ENCODE data around the gene KIN.

KIN gene

DNA sequence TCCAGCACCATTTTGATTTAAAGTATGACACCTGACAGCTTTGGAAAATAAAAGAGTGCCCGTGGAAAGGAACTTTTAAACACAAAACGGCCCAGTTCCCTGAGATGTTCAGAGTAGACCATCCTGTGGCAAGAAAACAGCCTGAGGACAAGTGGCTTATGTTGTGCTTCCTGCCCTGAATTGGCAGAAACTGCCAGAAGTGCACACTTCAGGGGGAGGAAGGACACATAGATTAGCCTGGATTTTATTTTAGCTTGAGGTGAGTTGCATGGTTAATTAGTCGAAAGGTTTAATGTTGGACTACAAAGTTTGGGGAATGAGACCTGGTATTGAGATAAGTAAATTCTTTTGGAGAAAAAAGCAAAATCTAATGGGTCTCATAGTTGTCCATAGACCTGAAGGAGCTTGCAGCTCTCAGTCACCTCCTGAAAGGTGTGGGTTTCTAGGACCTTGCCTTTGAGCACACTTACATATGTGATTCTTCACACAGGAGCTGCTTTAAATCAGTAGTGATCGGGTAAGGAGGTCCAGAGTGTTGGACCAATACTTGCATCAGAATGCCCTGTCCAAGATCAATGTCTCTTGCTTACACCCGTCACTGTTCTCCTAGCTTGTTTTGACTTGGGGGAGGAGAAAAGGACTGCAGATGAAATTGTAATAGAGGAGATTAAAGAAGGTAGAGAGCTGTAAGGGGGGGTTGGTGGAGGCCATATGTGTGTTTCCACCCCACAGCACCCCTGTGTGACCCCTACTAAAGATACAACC is 79.8 kb downstream of the KIN start:
- TF ChIP-seq, protein P1, sequence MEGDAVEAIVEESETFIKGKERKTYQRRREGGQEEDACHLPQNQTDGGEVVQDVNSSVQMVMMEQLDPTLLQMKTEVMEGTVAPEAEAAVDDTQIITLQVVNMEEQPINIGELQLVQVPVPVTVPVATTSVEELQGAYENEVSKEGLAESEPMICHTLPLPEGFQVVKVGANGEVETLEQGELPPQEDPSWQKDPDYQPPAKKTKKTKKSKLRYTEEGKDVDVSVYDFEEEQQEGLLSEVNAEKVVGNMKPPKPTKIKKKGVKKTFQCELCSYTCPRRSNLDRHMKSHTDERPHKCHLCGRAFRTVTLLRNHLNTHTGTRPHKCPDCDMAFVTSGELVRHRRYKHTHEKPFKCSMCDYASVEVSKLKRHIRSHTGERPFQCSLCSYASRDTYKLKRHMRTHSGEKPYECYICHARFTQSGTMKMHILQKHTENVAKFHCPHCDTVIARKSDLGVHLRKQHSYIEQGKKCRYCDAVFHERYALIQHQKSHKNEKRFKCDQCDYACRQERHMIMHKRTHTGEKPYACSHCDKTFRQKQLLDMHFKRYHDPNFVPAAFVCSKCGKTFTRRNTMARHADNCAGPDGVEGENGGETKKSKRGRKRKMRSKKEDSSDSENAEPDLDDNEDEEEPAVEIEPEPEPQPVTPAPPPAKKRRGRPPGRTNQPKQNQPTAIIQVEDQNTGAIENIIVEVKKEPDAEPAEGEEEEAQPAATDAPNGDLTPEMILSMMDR (IDR thresholded peaks at IDR 0.05; ENCODE audit: low read depth, low read length) = no peak
- no peak for DNase-seq (ENCODE audit: extremely low read depth, low read depth)

GRCh38 chr10:7707102-7707501 is 80.7 kb downstream of the KIN start:
- DNase-seq (ENCODE audit: extremely low read depth, low read depth) = no peak
- TF ChIP-seq, protein P1 (IDR thresholded peaks at IDR 0.05; ENCODE audit: low read depth, low read length) = no peak

DNA sequence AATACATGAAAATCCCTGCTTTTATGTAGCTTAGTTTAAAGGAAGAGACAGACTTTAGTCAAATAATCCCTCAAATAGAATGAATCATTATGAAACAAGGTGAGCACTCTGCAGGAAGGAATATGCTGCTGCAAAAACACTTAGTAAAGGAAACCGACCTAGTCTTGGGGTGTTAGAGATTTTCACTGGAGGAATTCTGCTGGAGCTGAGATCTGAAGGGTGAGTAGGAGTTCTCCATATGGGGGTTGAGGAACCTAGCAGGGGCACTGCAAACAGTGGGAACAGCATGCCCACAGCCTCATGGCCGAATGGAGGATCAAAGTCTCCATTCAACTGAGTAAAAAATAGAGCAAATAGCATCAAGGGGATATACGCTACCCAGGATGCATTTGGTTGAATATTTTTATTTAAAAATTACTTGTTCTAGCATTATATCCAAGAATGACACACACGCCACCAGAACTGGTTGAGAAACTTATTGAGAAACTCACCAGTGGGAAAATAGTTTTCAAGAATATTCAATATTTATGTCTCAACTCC is 81.2 kb downstream of the KIN start:
- TF ChIP-seq, protein P1 (IDR thresholded peaks at IDR 0.05; ENCODE audit: low read depth, low read length) = no peak
- DNase-seq (ENCODE audit: extremely low read depth, low read depth) = no peak

- TF ChIP-seq, protein P1 (IDR thresholded peaks at IDR 0.05; ENCODE audit: low read depth, low read length) = no peak
- no peak for DNase-seq (ENCODE audit: extremely low read depth, low read depth)
Observed at GRCh38 chr10:7705341-7705740, 82.5 kb downstream of the KIN start.

GRCh38 chr10:7704071-7705016 is 83.4 kb downstream of the KIN start:
- no peak for DNase-seq (ENCODE audit: extremely low read depth, low read depth)
- TF ChIP-seq, protein P1 (IDR thresholded peaks at IDR 0.05; ENCODE audit: low read depth, low read length) = no peak

- DNase-seq (ENCODE audit: extremely low read depth, low read depth) = no peak
- TF ChIP-seq, protein P1 (IDR thresholded peaks at IDR 0.05; ENCODE audit: low read depth, low read length) = no peak
Observed at GRCh38 chr10:7703140-7703539, 84.7 kb downstream of the KIN start, which contains the start of gene ITIH2. TSS of gene ITIH2 (plus strand) at chr10:7703316. CDS start at chr10:7703435, 119 bp downstream.

All from AG09319 (cell line).